Lower lobe of right lung (tissue), 2 donors: ENCODE data around the gene ZNF438. TPM values are rescaled to one million over a fixed set of nuclear protein-coding genes. Genes with fewer than 3 reads are reported as not detected.
A peak's percentile ranks its signal among the peaks of the same experiment; 100 is the strongest.

Experiments used
- ATAC-seq, 2 donors: fragments of 200-7000 bp; cut with Tn5 transposase; one replicate each; pipeline ENCODE4 v1.9.1; 2020 to 2022; ENCODE audit warnings: mild to moderate bottlenecking in 2 of 2, moderate library complexity in 2 of 2
- DNase-seq: peaks from one replicate; pipeline ENCODE4 v3.0.0-alpha.2; 2020
- H3K27ac ChIP-seq: fragments of 200-600 bp; one replicate; pipeline ENCODE4 v1.8.0; 2022
- H3K27me3 ChIP-seq: fragments of 200-600 bp; one replicate; pipeline ENCODE4 v1.8.0; 2022; ENCODE audit warnings: low read depth
- H3K36me3 ChIP-seq: fragments of 200-600 bp; one replicate; pipeline ENCODE4 v1.8.0; 2022; ENCODE audit warnings: mild to moderate bottlenecking
- H3K4me1 ChIP-seq: fragments of 200-600 bp; one replicate; pipeline ENCODE4 v1.8.0; 2022
- H3K4me3 ChIP-seq: fragments of 200-600 bp; one replicate; pipeline ENCODE4 v1.8.0; 2022; ENCODE audit warnings: mild to moderate bottlenecking
- H3K9me3 ChIP-seq: fragments of 200-600 bp; one replicate; pipeline ENCODE4 v1.8.0; 2022
- CTCF ChIP-seq: fragments of 200-600 bp; IDR thresholded peaks from one replicate; pipeline ENCODE4 v1.8.0; 2022; ENCODE audit warnings: antibody characterized with exemption, mild to moderate bottlenecking
- intact Hi-C: fragments of 100-400 bp; cut with DNase I; formaldehyde crosslinking; loops from one replicate; pipeline ENCODE4 v1.11.0; 2022
- total RNA-seq: library from RNA; stranded (reverse); fragmentation: NEBNext Ultra II Directional; extraction: Animal tissue kit (Norgen Biotek cat#: 25700); gene quantifications from one replicate; pipeline ENCODE4 v1.2.1, GENCODE V29; 2021
- donor health status: DM: no; HTN: yes; CAD: no; lungs with severe emphysema.

The ZNF438 gene
- total RNA-seq, 1 donor from 2014 or later: 15.2 TPM

- Histone ChIP-seq H3K36me3 (no peaks in the 10 kb centered on the region), H3K4me3 (no peak overlapping the region), H3K4me1 (peaks cover 12% of the 10 kb centered on the region), H3K27ac (no peak overlapping the region), H3K9me3 (no peaks in the 10 kb centered on the region), H3K27me3 (no peaks in the 10 kb centered on the region)
- no peak for TF ChIP-seq CTCF
- ATAC-seq: no peak
- intact Hi-C loops: no loop called here
- DNase-seq: no peak
These were observed 208.0 kb downstream of the ZNF438 start for GRCh38 chr10:30823651-30824050.

- no peak for TF ChIP-seq CTCF
- intact Hi-C loops: no loop called here
- H3K9me3 ChIP-seq: no peaks in the 10 kb centered on the region
- no peak overlapping the region for H3K4me3 ChIP-seq
- no peak for ATAC-seq
- H3K36me3 ChIP-seq: no peaks in the 10 kb centered on the region
- H3K27ac ChIP-seq: no peak overlapping the region
- H3K27me3 ChIP-seq: no peaks in the 10 kb centered on the region
- DNase-seq: no peak
- peaks cover 12% of the 10 kb centered on the region for H3K4me1 ChIP-seq
These were observed 208.8 kb downstream of the ZNF438 start for GRCh38 chr10:30822693-30823465.

GRCh38 chr10:30821994-30822692 is 209.5 kb downstream of the ZNF438 start:
- no peaks in the 10 kb centered on the region for H3K36me3 ChIP-seq
- H3K4me1 ChIP-seq: peaks cover 12% of the 10 kb centered on the region
- H3K27me3 ChIP-seq: no peaks in the 10 kb centered on the region
- TF ChIP-seq CTCF: no peak
- H3K9me3 ChIP-seq: no peaks in the 10 kb centered on the region
- ATAC-seq: no peak
- DNase-seq: no peak
- intact Hi-C loops: no loop called here
- no peak overlapping the region for H3K27ac ChIP-seq
- no peak overlapping the region for H3K4me3 ChIP-seq

GRCh38 chr10:30821261-30821993 is 210.2 kb downstream of the ZNF438 start:
- Histone ChIP-seq H3K9me3 (no peaks in the 10 kb centered on the region), H3K4me3 (no peak overlapping the region), H3K4me1 (peaks cover 12% of the 10 kb centered on the region), H3K27ac (peak overlapping the region; percentile 5), H3K36me3 (no peaks in the 10 kb centered on the region), H3K27me3 (no peaks in the 10 kb centered on the region)
- DNase-seq: no peak
- no peak for ATAC-seq
- intact Hi-C loops: no loop called here
- TF ChIP-seq CTCF: no peak

GRCh38 chr10:30820261-30820991 is 211.2 kb downstream of the ZNF438 start:
- peaks cover 12% of the 10 kb centered on the region for H3K4me1 ChIP-seq
- no peak overlapping the region for H3K4me3 ChIP-seq
- H3K27ac ChIP-seq: peak overlapping the region; percentile 5
- TF ChIP-seq CTCF: no peak
- H3K9me3 ChIP-seq: no peaks in the 10 kb centered on the region
- no peaks in the 10 kb centered on the region for H3K36me3 ChIP-seq
- intact Hi-C loops: no loop called here
- H3K27me3 ChIP-seq: no peaks in the 10 kb centered on the region
- no peak for ATAC-seq
- DNase-seq: no peak
